GM19324 (cell line): ENCODE results near the gene ATP5F1A.
"Not testable (repeated sequence)": the region's sequence is repeated elsewhere in the genome, so short reads cannot be mapped to it uniquely, and the experiment has no call there.

Experiments used
- ATAC-seq: cut with Tn5 transposase; IDR thresholded peaks from one replicate; pipeline ENCODE4 v1.9.1; 2021; ENCODE audit warnings: mild to moderate bottlenecking, moderate library complexity; ENCODE audit not compliant: unreplicated experiment, low FRiP score

The ATP5F1A gene

DNA sequence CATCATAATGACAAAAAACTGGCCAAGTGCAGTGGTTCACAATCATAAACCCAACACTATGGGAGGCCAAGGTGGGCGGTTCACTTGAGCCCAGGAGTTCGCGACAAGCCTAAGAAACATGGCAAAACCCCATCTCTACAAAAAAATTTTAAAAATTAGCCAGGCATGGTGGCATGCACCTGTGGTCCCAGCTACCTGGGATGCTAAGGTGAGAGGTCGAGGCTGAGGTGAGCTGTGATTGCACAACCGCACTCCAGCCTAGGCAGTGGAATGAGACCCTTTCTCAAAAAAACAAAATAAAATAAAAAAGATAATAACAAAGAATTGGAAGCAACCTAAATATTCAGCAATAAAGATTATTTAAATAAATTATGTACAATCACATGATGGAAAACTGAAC lies 47.8 kb downstream of the ATP5F1A start:
- no peak for ATAC-seq

DNA sequence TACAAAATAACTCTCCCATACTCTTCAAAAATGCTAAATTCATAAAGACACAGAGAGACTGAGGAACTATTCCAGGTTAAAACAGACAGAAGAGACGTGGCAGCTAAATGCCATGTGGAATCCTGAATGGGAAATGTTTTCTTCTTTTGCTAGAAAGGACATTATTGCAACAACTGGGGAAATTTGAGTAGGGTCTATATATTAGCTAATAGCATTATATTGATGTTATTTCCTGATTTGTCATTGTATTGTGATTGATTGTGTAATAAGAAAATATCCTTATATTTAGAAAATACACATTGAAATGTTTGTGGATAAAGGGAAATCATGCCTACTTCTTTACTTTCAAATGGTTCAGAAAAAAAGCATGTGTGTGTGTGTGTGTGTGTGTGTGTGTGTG lies 49.5 kb downstream of the ATP5F1A start:
- ATAC-seq: no peak

DNA sequence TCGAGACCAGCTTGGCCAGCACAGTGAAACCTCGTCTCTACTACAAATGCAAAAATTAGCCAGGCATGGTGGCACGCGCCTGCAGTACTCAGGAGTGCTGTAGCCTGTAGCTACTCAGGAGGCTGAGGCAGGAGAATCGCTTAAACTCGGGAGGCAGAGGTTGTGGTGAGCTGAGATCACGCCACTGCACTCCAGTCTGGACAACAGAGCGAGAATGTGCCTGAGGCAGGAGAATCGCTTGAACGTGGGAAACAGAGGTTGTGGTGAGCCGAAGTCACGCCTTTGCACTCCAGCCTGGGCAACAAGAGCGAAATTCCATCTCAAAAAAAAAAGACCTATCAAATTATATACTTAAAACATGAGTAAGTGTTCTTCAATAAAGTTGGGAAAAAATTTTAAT lies 50.7 kb downstream of the ATP5F1A start:
- ATAC-seq: not testable (repeated sequence)

DNA sequence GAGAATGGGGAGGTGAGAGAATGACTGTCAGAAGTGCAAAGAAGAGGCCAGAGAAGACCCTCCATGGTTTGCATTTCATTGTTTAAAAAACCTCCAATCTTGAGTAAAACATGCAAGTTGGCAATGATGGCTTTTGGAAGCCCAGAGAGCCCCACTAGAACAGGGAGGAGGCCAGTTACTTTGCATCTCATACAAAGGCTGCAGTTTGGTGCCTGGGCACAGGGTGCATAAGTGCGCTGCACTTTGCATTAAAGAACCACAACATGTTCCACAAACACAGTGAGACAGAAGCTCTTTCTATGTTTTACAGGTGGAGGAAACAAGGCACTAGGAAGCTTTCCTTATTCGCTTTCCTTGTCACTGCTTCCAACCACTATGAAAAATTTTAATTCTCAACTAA lies 51.4 kb downstream of the ATP5F1A start:
- no peak for ATAC-seq

DNA sequence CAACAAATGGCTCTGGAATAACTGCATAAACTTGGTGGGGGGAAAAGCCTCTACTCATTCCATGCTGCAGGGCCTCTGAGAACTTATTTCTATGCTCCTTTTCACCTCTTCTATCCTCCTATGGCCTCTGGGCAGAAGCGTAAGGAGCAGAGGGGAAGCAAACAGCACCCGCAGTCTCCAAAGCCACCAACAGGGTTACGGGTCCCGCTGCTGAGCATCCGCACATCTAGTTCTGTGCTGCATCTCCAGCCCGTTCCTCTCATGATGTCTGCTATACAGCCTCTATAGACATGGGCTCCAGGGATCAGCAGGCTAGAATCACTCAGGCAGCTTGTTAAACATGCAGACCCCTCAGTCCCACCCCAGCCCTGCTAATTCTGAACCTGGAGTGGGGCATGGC lies 52.0 kb downstream of the ATP5F1A start:
- no peak for ATAC-seq

DNA sequence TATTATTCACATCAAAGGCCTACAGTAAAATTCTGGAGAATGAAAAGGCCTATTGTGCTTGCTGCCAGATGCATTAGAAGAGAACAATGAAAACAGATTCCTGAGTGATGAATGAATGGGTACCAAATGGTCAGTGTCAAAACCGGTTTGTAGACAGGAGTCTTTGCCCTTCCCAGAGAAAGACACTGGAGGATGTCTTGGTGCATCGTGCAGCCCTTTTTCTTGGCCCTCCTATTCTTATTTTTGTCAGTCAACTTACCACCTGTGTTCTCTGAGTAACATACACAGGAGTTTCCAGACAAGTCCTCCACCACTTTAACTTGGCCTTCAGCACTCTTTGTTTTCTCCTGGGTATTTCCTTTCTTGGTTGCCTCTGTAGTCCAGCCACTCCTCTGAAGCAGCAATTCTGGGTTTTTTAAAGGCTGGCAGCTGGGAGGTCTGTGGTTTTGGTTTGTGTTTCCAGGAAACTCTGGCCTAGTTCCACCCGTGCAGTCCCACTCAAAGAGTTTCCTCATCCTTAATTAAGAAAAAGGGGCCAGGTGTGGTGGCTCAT lies 55.4 kb downstream of the ATP5F1A start:
- no peak for ATAC-seq

DNA sequence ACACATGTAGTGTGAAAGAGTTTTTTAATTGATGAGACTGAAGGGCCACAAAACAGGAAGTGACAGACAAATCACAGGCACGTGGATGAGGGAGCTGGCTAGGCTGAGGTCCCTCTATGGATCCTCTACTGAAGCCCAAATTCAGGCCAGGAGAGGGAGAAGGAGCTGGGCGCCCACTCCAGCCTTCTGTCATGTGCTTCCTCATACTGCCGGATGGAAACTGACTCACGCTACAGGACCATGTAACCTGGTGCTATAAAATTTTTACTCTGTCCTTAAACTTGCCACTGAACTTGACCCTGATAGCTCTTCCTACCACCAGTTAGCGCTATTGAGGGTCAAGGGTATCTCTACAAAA lies 57.4 kb downstream of the ATP5F1A start:
- ATAC-seq: no peak

DNA sequence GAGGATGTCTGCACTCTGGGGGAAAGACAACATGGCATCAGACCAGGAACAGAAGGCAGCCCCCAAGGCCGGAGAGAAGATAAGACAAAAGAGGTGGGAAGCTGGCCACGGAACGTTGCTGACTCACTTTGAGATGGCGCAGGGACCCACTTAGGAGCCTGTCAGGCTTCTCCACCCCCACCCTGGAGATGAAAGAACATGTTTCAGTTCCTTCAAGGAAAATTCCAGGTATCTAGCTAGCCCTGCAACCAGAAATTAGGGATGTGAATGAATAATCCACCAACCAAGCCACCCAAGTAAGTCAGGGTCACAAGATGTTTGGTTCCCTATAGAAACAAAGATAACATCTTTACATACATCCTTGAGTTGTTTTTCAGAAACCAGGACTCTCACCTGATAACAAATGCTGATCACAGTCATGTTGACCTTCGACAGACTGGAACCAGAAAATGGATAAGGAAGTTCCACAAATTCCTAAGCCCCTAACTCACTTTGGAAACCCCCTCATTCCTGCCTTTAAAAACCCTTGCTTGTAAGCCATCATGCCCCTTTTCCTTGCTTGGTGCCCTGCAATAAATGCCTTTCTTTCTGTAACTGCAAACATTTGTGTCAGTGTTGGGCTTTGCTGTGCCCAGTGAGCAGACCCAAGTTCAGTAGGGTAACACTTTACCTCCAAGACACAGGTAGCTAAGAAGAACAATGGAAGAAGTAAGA lies 57.9 kb downstream of the ATP5F1A start:
- ATAC-seq: no peak

DNA sequence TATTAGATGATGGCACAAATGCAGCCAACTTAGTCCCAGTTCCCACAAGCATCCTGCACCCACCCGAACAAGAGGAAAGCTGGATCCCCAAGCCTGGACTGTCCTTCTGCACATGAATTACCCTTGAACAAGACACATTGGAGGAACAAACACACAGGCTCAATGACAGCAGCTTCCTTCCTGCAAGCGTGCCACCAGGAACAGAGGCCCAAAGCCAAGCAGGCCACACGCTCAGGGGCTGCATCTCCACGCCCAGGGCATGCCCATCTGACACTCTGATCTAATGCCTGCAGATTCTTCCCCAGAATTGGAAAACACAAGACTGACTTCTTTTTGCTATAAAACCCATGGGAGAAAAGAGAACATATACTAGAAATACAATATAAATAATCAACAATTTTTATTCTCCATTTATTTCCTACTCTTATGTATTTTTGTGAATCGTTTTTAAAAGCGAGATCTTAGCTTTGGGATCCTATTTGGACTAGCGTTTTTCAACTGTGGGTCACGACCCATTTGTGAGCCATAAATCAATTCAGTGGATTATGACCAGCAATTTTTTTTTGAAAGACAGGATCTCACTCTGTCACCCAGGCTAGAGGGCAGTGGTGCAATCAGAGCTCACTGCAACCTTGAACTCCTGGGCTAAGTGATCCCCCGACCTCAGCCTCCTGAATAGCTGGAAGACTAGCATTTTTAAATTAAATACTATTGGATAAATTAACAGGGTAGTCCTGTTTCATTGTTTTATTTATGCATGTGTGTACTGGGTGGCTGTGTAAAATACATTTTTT lies 60.4 kb downstream of the ATP5F1A start:
- no peak for ATAC-seq

DNA sequence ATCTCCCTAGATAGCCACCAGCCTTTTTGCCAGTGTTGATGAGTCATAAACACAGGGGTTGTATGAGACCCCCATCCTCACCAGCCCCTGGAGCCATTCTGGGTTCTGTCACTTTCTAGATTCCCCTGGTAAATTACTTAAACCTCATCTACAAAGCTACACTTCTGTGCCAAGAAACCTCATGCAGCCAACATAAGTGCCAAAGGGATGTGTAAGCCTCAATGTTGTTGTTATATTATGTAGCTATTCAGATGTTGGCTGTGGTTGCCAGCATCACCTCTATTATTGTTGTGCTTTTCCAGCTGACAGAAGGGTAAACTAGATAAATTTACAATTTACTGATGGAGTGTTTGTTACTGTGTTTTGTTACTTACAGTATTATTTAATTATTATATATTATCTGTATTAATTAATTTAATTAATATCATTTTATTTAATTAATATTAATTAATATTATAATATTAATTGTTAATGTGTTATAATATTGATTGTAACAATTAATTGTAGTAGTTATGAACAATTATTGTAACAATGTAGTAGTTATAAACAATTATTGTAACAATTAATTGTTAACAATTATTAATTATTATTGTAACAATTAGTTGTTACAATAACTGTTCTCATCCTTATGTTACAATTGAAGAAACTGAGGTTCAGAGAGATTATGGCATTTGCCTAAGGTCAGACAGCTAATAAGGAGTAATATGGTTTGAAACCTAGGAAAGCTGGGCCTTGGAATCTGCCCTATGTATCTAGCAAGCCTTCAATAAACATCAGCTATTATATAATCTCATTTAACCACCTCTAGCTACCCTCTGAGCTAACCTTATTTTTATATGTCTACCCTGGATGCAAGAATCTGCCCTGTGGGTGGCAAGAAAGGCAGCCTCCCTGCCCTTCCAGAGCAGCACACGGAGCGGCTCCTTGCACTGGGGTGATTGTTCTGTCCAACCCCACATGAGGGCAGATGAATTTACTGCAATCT lies 62.1 kb downstream of the ATP5F1A start:
- ATAC-seq: no peak

DNA sequence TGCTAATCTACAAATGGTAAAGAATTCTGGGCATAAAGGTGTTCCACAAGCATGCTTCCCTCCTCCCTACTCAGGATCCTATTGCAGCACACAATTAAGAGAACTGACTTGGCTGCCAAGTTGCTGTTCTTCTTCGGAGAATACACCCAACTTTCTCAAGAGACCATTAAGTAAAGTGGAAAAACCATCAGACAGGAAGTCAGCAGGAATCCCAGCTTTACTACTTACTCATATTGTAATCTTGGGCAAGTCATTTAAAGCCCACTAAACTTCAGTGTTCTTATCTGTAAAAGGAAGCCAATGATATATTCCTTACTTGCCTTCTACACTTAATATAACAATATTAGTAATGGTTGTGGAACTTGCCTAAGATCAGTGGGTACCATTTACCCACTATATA lies 63.9 kb downstream of the ATP5F1A start:
- no peak for ATAC-seq

DNA sequence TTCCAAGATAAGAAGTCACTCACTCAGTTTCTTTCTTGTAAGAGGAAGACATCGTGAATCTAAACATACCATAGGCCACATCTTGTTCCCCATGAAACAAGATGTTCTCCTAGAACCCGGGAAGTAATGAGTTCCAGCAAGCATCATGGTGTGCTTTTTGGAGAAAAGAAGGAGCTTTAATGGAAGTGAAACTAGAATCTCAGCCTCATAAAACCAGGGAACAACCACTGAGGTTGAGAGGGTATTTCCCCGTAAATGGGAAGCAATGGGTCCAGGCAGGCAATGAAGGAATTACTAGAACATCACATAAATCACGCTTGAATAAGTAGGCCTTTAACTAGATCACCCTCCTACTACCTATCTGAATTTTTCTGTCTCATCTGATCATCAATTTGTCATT lies 66.4 kb downstream of the ATP5F1A start:
- ATAC-seq: no peak
